ENCODE results near the gene ICA1.
"Not testable (repeated sequence)": the region's sequence is repeated elsewhere in the genome, so short reads cannot be mapped to it uniquely, and the experiment has no call there.

ICA1 gene

DNA sequence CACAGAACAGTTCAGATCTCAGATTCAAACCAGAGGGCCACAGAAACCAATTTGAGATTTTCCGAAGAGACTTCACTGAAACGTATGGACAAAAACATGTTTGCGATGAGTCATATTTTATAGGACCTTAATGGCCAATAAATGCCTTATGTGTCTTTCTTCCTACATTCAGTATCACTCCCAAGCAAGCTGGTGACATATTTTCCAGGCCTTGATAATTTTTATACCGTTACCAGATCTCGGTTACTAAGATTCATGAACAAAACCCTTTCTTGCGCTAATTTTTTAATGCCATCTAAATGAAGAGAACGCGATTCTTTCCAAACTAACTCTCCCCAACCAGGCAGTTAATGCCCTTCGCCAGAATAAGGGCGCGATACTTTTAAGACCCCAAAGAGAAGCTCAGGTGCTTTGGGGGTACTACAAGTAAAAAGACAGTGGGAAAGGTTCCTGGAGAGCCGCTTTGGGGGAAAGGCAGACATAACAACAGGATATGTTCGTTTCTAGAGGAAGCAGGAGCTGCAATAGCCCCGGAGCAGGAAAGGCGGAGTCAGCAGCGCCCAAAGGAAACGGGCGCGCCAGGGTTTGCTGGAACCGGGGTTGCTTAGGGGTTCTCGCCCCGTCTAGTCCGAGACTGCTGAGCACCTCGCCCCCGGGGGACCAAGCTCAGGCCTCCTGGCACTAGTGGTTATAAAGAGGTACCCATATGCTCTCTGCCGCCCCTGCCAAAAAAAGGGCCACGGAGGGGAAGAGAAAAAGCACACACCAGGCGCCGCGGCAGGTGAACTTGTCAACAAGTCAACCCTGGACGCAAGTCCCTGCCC is 884 bp downstream of the ICA1 start:
- peak; percentile 3 for DNase-seq

- DNase-seq = no peak
These were observed 2.3 kb downstream of the ICA1 start for GRCh38 chr7:8259586-8260222.

- DNase-seq = no peak
These were observed 3.2 kb downstream of the ICA1 start for GRCh38 chr7:8258734-8259133.

GRCh38 chr7:8258166-8258565 is 3.8 kb downstream of the ICA1 start:
- DNase-seq = no peak

DNA sequence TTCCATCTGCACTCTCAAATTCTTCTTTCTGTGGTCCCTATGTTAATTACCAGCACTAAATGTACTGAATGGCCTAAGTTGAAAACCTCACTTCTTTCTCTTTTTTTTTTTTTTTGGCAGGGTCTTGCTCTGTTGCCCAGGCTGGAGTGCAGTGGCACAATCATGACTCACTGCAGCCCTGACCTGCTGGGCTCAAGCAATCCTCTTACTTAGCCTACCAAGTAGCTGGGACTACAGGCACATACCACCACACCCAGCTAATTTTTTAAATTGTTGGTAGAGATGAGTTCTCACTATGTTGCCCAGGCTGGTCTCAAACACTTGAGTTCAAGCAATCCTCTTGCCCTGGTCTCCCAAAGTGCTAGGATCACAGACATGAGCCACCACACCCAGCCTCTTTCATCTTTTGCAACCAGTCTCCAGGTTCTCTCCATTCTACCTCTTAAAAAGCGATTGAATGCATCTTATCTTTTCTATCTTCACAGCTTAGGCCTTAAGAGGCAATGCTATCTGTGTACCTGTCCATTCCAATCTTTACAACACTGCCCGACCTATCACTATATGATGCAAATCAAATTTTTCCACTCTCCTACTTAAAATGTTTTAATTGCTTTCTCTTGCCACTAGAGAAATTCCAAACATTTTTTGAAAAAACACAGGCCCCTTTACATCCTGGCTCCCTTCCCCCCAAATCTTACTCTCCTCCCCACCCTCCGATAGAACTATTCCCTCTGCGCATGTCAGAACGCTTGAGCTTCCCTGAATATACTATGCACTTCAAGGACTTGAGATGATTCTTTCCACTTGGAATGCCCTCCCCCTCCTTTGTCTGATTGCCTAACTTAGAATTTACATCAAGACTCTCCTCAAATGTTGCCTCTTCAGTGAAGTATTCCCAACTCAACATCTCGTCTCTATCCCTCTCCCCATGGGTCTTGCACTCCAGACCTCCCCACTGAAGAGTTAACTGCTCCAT is 6.0 kb downstream of the ICA1 start:
- no peak for DNase-seq

DNA sequence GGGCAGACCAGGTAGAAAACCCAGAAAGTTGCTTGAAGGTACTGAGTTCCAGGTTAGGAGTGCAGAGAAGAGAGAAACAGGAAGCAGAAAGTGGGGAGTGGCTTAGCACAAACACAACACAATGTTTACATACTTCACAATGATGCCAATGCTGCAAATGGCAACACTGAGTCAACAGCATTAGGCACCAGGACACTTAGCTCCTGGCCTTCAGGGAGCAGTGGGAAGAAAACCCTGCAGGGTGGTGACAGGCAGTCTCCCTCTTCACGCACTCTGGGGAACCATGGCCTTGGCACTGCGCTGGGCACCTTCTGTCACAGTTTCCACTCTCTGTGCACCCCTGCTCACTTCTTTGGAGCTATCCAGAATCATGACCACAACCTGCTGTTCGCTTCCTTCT is 7.3 kb downstream of the ICA1 start:
- no peak for DNase-seq

DNA sequence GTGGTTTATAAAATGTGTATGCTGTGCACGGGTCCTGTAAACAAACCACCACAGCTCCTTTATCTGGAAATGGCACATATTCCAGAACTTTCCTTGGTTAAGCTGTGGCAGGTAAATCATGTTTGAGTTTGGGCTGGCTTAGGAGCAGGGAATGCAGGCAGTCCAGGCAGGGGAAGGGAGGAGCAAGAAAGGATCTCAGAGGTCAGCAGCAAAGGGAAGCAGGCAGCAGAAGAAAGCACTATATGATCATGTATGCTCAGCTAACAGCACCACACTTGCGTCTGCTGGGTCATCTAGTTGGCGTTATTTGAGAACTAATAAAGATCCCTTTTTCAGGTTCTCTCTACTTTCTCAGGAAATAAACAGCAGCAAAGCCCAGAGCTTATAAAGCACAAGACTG is 7.8 kb downstream of the ICA1 start:
- no peak for DNase-seq

DNA sequence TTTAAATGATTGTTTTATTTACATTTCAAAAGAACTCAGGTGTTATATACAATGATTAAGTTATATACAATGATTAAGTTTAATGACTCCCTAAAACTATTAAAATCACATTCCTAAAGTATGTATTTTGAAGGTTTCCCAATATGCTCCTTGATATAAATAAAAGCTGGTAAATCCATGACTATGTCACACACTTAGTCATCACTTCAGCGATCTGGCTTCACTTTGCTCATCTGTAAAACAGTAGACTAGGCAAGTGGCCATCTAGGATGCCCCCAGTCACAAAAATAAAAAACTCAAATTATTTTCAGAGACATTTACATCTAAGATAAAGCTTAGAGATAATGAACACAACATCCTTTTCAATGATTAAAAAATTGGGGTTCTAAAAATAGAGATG is 10.8 kb downstream of the ICA1 start:
- no peak for DNase-seq

DNA sequence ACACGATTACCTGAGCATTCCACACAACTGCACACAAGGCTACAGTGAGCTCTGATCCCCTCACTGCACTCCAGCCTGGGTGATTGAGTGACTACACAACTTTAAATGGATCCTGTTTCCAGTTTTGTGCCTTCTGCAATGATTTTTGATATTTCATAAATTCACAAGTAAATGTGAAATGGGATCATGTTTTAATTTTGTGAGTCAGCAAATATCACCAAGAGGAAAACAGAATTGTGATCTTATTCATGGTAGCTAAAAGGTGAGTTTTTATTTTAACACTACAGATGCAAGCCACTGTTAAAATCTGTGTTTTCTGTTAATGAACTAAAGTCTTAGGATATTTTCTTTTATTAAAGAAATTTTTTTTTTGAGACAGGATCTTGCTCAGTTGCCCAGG is 11.4 kb downstream of the ICA1 start:
- no peak for DNase-seq

GRCh38 chr7:8249121-8249520 is 12.8 kb downstream of the ICA1 start:
- DNase-seq = no peak

DNA sequence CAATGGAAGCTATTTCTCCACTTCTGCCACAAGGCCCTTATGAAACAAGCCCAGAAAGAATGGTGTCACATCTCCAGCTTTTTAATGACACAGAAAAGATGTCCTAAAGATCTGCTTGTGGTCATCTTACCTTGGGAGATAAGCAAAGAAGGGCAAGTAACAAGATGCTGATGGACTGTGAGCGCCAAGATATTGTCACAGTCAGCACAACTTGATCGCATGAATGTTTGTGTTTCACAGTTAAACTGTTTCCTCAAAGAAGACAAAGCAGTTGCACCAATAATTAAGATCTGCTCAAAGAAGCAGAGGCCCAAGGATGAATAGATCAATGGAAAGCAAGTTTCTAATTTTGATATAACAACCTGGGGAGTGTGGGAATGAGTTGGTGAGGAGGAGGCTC is 15.9 kb downstream of the ICA1 start:
- DNase-seq = no peak

DNA sequence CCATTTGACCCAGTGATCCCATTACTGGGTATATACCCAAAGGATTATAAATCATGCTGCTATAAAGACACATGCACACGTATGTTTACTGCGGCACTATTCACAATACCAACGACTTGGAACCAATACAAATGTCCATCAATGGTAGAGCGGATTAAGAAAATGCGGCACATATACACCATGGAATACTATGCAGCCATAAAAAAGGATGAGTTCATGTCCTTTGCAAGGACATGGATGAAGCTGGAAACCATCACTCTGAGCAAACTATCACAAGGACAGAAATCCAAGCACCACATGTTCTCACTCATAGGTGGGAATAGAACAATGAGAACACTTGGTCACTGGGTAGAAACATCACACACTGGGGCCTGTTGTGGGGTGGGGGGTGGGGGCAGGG is 16.9 kb downstream of the ICA1 start:
- DNase-seq = not testable (repeated sequence)

- DNase-seq = not testable (repeated sequence)
These were observed 18.9 kb downstream of the ICA1 start for GRCh38 chr7:8243059-8243458.

DNA sequence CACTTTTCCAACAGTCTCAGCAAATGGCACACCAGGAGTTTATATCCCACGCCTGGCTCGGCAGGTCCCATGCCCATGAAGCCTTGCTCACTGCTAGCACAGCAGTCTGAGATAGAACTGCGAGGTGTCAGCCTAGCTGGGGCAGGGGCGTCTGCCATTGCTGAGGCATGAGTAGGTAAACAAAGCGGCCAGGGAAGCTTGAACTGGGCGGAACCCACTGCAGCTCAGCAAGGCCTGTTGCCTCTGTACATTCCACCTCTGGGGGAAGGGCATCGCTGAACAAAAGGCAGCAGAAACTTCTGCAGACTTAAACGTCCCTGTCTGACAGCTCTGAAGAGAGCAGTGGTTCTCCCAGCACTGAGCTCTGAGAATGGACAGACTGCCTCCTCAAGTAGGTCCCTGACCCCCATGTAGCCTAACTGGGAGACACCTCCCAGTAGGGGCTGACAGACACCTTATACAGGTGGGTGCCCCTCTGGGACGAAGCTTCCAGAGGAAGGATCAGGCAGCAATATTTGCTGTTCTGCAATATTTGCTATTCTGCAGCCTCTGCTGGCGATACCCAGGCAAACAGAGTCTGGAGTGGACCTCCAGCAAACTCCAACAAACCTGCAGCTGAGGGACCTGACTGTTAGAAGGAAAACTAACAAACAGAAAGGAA is 22.1 kb downstream of the ICA1 start:
- DNase-seq = not testable (repeated sequence)

DNA sequence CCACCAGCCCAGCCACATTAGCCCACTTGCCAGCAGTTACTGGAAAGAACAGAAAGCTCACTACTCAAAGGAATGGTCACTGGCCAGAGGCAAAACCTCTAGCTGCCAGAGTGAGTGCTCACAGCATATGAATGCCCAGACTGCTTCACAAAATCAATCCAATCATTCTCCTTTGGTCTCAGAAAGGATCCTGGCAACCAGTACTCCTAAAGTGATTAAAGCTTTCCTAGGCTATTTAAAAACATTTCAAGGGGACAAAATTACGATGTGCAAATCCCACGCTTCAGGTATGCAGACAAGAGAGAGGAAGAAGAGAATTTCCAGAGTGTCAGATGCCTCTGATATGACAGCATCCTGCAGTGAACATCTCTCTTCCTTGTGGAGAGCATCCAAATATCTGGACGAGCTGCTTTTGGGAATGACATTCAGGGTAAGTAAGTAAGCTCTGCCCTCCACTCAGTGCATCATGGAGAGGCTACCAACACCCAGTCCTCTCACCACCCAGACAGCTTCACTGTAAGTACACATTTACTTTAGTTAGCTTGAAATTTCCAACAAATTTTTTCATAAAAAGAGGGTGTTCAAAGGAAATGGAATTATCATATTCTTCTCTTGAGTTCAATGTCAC is 25.1 kb downstream of the ICA1 start:
- DNase-seq = no peak

DNA sequence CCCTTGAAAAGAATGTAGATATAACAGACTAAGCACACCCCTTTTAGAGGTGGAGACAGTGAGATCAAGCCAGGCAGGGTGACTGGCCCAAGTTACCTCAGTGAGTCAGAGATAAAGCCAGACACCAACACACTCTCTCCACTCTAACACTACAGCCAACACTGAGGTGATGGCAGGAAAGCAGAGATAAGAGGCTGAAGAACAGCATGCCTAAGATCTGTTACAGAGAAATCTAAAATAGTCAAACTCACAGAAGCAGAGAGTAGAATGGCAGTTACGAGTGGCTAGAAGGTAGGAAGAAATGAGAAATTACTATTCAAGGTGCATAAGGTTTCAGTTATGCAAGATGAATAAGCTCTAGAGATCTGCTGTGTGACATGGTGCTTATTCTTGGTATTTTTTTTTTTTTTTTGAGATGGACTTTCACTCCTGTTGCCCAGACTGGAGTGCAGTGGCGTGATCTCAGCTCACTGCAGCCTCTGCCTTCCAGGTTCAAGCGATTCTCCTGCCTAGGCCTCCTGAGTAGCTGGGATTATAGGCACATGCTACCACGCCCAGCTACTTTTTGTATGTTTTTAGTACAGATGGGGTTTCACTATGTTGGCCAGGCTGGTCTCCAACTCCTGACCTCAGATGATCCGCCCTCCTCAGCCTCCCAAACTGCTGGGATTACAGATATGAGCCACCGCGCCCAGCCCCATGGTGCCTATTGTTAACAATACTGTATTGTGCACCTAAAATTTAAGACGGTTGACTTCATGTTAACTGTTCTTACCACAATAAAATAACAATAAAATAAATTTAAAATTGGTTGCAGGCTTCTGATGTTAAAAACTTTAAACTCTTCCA is 28.7 kb downstream of the ICA1 start:
- no peak for DNase-seq

DNA sequence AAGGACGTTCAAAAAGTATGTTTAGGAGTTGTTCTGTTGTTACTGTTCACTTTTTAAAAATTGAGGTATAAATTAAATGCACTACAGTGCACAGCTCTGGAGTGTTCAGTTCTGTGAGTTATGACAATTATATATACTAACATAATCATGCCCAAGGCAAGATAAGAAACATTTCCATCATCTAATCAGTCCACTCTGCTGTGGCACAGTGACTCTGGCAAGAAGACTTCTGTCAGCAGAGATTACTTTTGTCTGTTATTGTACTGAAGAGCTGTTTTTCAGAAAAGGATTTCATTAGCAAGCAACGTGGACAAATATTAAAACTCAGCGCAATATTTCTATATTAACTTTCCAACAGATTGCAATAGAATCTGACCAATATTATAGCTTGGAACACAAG is 32.0 kb downstream of the ICA1 start:
- no peak for DNase-seq

DNA sequence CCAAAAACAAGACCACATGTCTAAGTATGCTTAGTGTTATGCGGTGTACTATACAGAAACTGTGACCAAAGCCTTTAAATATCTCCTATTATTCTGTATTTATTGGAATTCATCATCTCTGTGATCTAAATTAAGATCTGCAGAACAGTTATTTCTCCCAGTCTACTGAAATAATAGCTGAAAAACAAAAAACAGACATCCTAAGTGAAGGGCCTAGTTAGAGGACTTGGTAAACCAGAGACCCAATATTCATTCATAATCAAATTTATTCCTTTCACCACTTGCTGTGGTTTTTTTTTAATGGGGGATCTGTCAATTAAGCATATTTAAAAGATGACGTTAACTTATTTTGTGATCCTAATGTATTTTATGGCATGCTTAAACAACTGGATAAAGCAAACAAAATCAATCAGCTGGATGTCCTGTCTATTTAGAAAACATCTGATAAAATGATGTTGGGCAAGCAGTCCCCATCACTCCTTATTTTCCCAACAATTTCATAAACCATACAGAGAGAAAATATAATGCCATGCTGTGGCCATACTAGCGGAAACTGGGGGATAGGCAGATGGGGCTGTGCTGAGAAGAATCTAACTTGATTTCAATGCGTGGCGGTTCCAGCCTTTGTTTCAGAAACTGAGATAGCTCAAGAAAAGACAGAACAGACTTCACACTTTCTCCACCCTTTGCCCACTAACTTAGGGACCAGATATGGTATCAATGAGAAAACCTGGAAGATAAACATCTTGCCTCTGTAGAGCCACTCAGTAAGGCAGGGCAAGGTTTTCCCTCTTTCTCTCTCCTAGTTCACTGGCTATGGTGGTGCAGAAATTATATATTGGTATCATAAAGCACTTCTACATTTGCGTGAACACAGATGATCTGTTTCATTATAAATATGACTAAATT is 32.9 kb downstream of the ICA1 start:
- DNase-seq = no peak

GRCh38 chr7:8228068-8228467 is 33.9 kb downstream of the ICA1 start:
- DNase-seq = no peak

DNA sequence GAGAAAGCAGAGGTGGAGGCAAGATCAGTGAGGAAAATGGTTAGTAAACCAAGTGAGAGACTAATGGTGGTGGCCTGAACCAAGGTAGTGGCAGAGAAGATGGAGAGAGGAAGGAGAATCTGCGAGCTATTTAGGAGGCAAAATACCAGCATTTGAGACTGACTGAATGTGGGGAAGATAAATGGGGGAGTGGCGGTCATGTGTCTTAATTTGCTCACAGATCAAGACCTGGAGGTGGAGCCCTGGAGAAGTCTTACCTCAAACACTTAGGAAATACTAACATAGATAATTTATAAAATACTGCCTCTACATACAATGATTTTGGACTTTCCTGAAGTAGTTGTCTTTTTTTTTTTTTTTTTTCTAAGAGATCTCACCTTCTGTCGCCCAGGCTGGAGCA is 34.7 kb downstream of the ICA1 start:
- no peak for DNase-seq
